HG02571 (cell line): ENCODE measurements around the gene TGM1.
"Not testable (repeated sequence)": the region's sequence is repeated elsewhere in the genome, so short reads cannot be mapped to it uniquely, and the experiment has no call there.

ENCODE experiments used
- ATAC-seq: cut with Tn5 transposase; IDR thresholded peaks from one replicate; pipeline ENCODE4 v1.9.1; 2021; ENCODE audit warnings: mild to moderate bottlenecking, moderate library complexity; ENCODE audit not compliant: unreplicated experiment

TGM1 gene

GRCh38 chr14:24207625-24208024, 55.4 kb downstream of the TGM1 start:
- no peak for ATAC-seq

- no peak for ATAC-seq
Observed at GRCh38 chr14:24207104-24207551, 55.8 kb downstream of the TGM1 start.

- no peak for ATAC-seq
Observed at GRCh38 chr14:24206260-24207103, 56.5 kb downstream of the TGM1 start.

- ATAC-seq, result no peak
Observed at GRCh38 chr14:24204163-24205146, 58.5 kb downstream of the TGM1 start.

DNA sequence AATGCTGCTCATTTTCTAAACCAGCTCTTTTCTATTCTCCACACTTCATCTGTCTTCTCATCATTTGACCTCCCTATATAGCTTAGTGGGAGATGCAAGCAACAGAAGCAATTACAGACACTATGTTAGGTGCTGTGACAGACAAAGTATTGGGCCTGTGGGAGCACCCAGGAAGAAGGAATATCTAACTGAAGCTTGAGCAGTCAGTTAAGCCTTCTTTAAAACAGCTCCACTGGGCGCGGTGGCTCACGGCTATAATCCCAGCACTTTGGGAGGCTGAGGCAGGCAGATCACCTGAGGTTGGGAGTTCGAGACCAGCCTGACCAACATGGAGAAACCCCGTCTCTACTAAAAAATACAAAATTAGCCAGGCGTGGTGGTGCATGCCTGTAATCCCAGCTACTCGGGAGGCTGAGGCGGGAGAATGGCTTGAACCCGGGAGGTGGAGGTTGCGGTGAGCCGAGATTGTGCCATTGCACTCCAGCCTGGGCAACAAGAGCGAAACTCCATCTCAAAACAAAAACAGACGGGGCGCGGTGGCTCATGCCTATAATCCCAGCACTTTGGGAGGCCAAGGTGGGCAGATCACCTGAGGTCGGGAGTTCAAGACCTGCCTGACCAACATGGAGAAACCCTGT, 59.6 kb downstream of the TGM1 start:
- ATAC-seq, result not testable (repeated sequence)

DNA sequence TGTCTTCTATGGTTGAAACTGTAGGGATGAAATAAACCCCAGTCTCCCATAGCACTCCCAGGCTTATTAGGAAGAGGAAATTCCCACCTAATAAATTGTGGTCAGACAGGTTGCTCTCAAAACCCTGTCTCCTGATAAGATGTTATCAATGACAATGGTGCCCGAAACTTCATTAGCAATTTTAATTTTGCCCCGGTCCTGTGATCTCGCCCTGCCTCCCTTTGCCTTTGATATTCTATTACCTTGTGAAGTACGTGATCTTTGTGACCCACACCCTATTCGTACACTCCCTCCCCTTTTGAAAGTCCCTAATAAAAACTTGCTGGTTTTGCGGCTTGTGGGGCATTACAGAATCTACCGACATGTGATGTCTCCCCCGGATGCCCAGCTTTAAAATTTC, 60.4 kb downstream of the TGM1 start:
- not testable (repeated sequence) for ATAC-seq
